Measurements from ENCODE around the gene OR4A16.

DNA sequence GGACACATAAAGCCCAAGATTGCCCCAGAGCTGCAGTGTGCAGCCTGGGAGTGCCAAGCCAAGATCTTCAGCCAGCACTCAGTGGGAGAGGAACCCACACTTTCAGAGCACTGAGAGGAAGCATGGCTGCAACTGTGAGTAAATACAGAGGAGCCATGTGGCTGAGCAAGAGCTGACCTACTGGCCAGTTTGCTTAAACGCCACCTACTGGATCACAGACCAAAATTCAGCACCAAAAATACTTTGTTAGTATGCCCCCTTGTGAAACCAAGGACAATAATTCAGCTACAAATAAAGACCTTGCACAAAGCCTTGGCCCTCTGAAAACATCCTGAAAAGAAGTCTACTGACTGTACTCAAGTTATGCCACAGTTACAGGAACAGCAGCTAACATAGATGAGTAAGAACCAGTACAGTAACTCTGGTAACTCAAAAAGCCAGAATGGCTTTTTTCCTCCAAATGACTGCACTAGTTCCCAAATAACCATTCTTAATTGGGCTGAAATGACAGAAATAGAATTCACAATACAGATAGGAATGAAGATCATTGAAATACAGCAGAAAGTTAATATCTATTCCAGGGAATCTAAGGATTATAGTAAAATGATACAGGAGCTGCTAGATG is 14.7 kb downstream of the OR4A16 start:
- no peak for TF ChIP-seq POLR2A (IDR thresholded peaks at IDR 0.05)
- no peak for TF ChIP-seq POLR2AphosphoS5 (IDR thresholded peaks at IDR 0.05)
- no peak for TF ChIP-seq CTCF (IDR thresholded peaks at IDR 0.05)
